GM12878 (cell line): ENCODE data around the gene SPIRE1. TPM values are rescaled to one million over a fixed set of nuclear protein-coding genes. Genes with fewer than 3 reads are reported as not detected.

Source experiments
- ATAC-seq: fragments of 200-7000 bp; cut with Tn5 transposase; 3 replicates; pipeline ENCODE4 v1.9.1; 2020; ENCODE audit warnings: mild to moderate bottlenecking, moderate library complexity
- BruUV-seq: library from RNA; stranded (reverse); fragments of 400-500 nt; replicated peaks from 2 replicates; lab custom pipeline; 2021; lab: Mats Ljungman, UMichigan
- CTCF ChIA-PET: fragments of 300-600 bp; sonication (Branson Sonifier 250); formaldehyde crosslinking; extraction: SDS; loops from one replicate; lab custom pipeline; 2021; ENCODE audit warnings: inconsistent platforms; lab: Yijun Ruan, JAX
- POLR2A ChIA-PET: fragments of 350-600 bp; formaldehyde crosslinking; extraction: SDS; loops from one replicate; lab custom pipeline; 2021; ENCODE audit warnings: inconsistent platforms; lab: Charles Lee
- RAD21 ChIA-PET: fragments of 300-600 bp; sonication (Branson Sonifier 250); formaldehyde crosslinking; loops from one replicate; lab custom pipeline; 2023; ENCODE audit warnings: antibody characterized with exemption; ENCODE audit not compliant: unreplicated experiment; lab: Charles Lee
- SMC1A ChIA-PET: fragments of 300-600 bp; sonication (Branson Sonifier 250); formaldehyde crosslinking; loops from one replicate; lab custom pipeline; 2023; ENCODE audit not compliant: unreplicated experiment, uncharacterized antibody; lab: Charles Lee
- DNase-seq: peaks from one replicate; pipeline ENCODE4 v3.0.0-alpha.2; 2011; ENCODE audit warnings: low read depth, low spot score
- FAIRE-seq: peaks from 3 replicates; lab custom pipeline; 2011; peaks lifted over from hg19 to GRCh38; lab: Jason Lieb, UNC
- H2AFZ ChIP-seq: 2 replicates; pipeline ENCODE4 v1.6.0; 2011; ENCODE audit warnings: low read depth, low read length, control low read depth; ENCODE audit not compliant: control insufficient read depth
- H3K27ac ChIP-seq: 2 replicates; pipeline ENCODE4 v1.5.1; 2011; ENCODE audit warnings: control low read depth; ENCODE audit not compliant: control insufficient read depth, insufficient read depth
- H3K27me3 ChIP-seq, 2 experiments: replicated peaks in 1 of 2; 2 replicates each; pipeline versions ENCODE4 v1.6.0 to v1.6.1; 2011; ENCODE audit warnings: low read length in 1 of 2; ENCODE audit not compliant: control insufficient read depth in 2 of 2, insufficient read depth in 2 of 2
- H3K36me3 ChIP-seq, 2 experiments: 2 replicates each; pipeline ENCODE4 v1.5.1; 2011; ENCODE audit warnings: low read length in 1 of 2; ENCODE audit not compliant: control insufficient read depth in 2 of 2, insufficient read depth in 2 of 2
- H3K4me1 ChIP-seq: 2 replicates; pipeline ENCODE4 v1.6.1; 2011; ENCODE audit warnings: mild to moderate bottlenecking, low read length, moderate library complexity, mixed read lengths; ENCODE audit not compliant: control insufficient read depth, insufficient read depth
- H3K4me2 ChIP-seq: 2 replicates; pipeline ENCODE4 v1.6.0; 2011; ENCODE audit warnings: control low read depth; ENCODE audit not compliant: control insufficient read depth, insufficient read depth
- H3K4me3 ChIP-seq: fragments of 200-600 bp; sonication (generic); 2 replicates; pipeline ENCODE4 v1.5.1; 2016
- H3K79me2 ChIP-seq: 2 replicates; pipeline ENCODE4 v1.6.0; 2011; ENCODE audit warnings: low read length; ENCODE audit not compliant: control insufficient read depth, insufficient read depth
- H3K9ac ChIP-seq: 2 replicates; pipeline ENCODE4 v1.8.0; 2011; ENCODE audit warnings: low read length, control low read depth, mixed read lengths; ENCODE audit not compliant: control insufficient read depth, insufficient read depth
- H3K9me3 ChIP-seq: replicated peaks from 3 replicates; pipeline ENCODE4 v1.5.1; 2011; ENCODE audit warnings: mild to moderate bottlenecking, low read length; ENCODE audit not compliant: control insufficient read depth, insufficient read depth
- H4K20me1 ChIP-seq: 2 replicates; pipeline ENCODE4 v1.6.0; 2011; ENCODE audit not compliant: control insufficient read depth, insufficient read depth
- ATF7 ChIP-seq: fragments of 450-650 bp; IDR thresholded peaks from 2 replicates; pipeline ENCODE4 v1.6.1; 2016; ENCODE audit warnings: low read depth, mild to moderate bottlenecking
- BMI1 ChIP-seq: fragments of 450-650 bp; IDR thresholded peaks from 2 replicates; pipeline ENCODE4 v1.6.1; 2016; ENCODE audit warnings: mild to moderate bottlenecking, moderate library complexity, borderline replicate concordance
- CBX5 ChIP-seq: sonication (generic); IDR thresholded peaks from 2 replicates; pipeline ENCODE4 v1.6.1; 2016; ENCODE audit warnings: low read depth, moderate library complexity, mild to moderate bottlenecking, inconsistent platforms
- E4F1 ChIP-seq: fragments of 450-650 bp; IDR thresholded peaks from 2 replicates; pipeline ENCODE4 v1.6.1; 2018; ENCODE audit warnings: borderline replicate concordance, mild to moderate bottlenecking; ENCODE audit not compliant: partially characterized antibody
- EGR1 ChIP-seq, 2 experiments: IDR thresholded peaks; 1 replicate in 1 of 2; 2 replicates in 1 of 2; pipeline ENCODE4 v1.6.1; 2011 to 2012; ENCODE audit warnings: low read depth in 2 of 2, low read length in 2 of 2, borderline replicate concordance in 1 of 2, mild to moderate bottlenecking in 1 of 2, moderate library complexity in 1 of 2
- EZH2 ChIP-seq: IDR thresholded peaks from 2 replicates; pipeline ENCODE4 v1.6.1; 2012; ENCODE audit warnings: low read depth, mild to moderate bottlenecking, control low read depth, inconsistent platforms, low read length, borderline replicate concordance; ENCODE audit not compliant: control insufficient read depth
- FOXM1 ChIP-seq: IDR thresholded peaks from 2 replicates; pipeline ENCODE4 v1.6.1; 2012; ENCODE audit warnings: low read depth, mild to moderate bottlenecking, inconsistent platforms, low read length, moderate library complexity
- JUNB ChIP-seq: IDR thresholded peaks from 2 replicates; pipeline ENCODE4 v1.6.1; 2016; ENCODE audit warnings: antibody characterized with exemption, mild to moderate bottlenecking
- LARP7 ChIP-seq: fragments of 450-650 bp; IDR thresholded peaks from 2 replicates; pipeline ENCODE4 v1.6.1; 2017; ENCODE audit warnings: mild to moderate bottlenecking
- MEF2B ChIP-seq: fragments of 450-650 bp; IDR thresholded peaks from 2 replicates; pipeline ENCODE4 v1.6.1; 2018; ENCODE audit warnings: mild to moderate bottlenecking, moderate library complexity; ENCODE audit not compliant: partially characterized antibody, poor library complexity, severe bottlenecking
- MTA2 ChIP-seq: fragments of 450-650 bp; IDR thresholded peaks from 2 replicates; pipeline ENCODE4 v1.6.1; 2016; ENCODE audit warnings: low read depth, mild to moderate bottlenecking, moderate library complexity
- MXI1 ChIP-seq: fragments of 150-350 bp; IDR thresholded peaks from 2 replicates; pipeline ENCODE4 v1.6.1; 2011; ENCODE audit warnings: low read depth, mild to moderate bottlenecking, inconsistent platforms, low read length, improper control_type of control experiment
- MYB ChIP-seq: fragments of 150-350 bp; IDR thresholded peaks from 2 replicates; pipeline ENCODE4 v1.6.1; 2014; ENCODE audit warnings: mild to moderate bottlenecking, low read depth, low read length, borderline replicate concordance
- NFXL1 ChIP-seq: fragments of 450-650 bp; IDR thresholded peaks from 2 replicates; pipeline ENCODE4 v1.6.1; 2017; ENCODE audit warnings: antibody characterized with exemption, mild to moderate bottlenecking, borderline replicate concordance
- NR2C1 ChIP-seq: fragments of 450-650 bp; IDR thresholded peaks from 2 replicates; pipeline ENCODE4 v1.6.1; 2017; ENCODE audit warnings: antibody characterized with exemption, mild to moderate bottlenecking, moderate library complexity
- RAD51 ChIP-seq: fragments of 450-650 bp; IDR thresholded peaks from 2 replicates; pipeline ENCODE4 v1.6.1; 2016; ENCODE audit warnings: moderate library complexity, mild to moderate bottlenecking, inconsistent platforms
- SP1 ChIP-seq: IDR thresholded peaks from one replicate; pipeline ENCODE4 v1.6.1; 2011; ENCODE audit warnings: low read depth, low read length
- SPI1 ChIP-seq: IDR thresholded peaks from 2 replicates; pipeline ENCODE4 v1.6.1; 2011; ENCODE audit warnings: low read depth, mild to moderate bottlenecking, low read length, moderate library complexity, borderline replicate concordance; ENCODE audit not compliant: insufficient read depth
- ZNF592 ChIP-seq: fragments of 450-650 bp; IDR thresholded peaks from 2 replicates; pipeline ENCODE4 v1.6.1; 2017; ENCODE audit warnings: mild to moderate bottlenecking, moderate library complexity
- WGBS: methylation state at CpG from one replicate; pipeline ENCODE4 v1.1.6; 2016; ENCODE audit warnings: low lambda C conversion rate; ENCODE audit not compliant: insufficient replicate concordance, insufficient coverage; ENCODE audit errors: missing lambda C conversion rate; 5-methylcytosine and 5-hydroxymethylcytosine counted together
- in situ Hi-C: fragments of 300-500 bp; cut with MboI; formaldehyde crosslinking; loops from 9 replicates; pipeline ENCODE4 v1.14.3; 2018; ENCODE audit warnings: mixed read lengths
- intact Hi-C: fragments of 100-400 bp; cut with micrococcal nuclease; formaldehyde crosslinking; loops from one replicate; pipeline ENCODE4 v1.14.2; 2022; ENCODE audit not compliant: unreplicated experiment
- polyA plus RNA-seq, 11 experiments: library from polyadenylated mRNA; depleted of rRNA in 4 of 11; unstranded in 6 of 11; stranded (reverse) in 5 of 11; fragments of >200 nt; fragmentation: Nextera tagmentation in 4 of 11; fragmentation: Illumina TruSeq in 1 of 11; extraction: Ambion mirVana in 4 of 11; extraction: Trizol in 1 of 11; gene quantifications; 1 replicate in 1 of 11; 2 replicates in 10 of 11; pipeline versions ENCODE4 v1.2.1 to v1.2.3, GENCODE V29; 2011 to 2016; ENCODE audit warnings: inconsistent platforms in 2 of 11, missing spikeins in 2 of 11, low read depth in 1 of 11
- total RNA-seq, 4 experiments: library from RNA; depleted of rRNA in 3 of 4; stranded (reverse); fragments of >200 nt in 3 of 4; fragmentation: Illumina TruSeq in 1 of 4; extraction: Trizol in 1 of 4; gene quantifications; 2 replicates each; pipeline versions ENCODE4 v1.2.1 to v1.2.3, GENCODE V29; 2013 to 2021

Gene SPIRE1
- total and polyA plus RNA-seq, 10 of the 15 experiments (the other 5 are each of a cell fraction or from before 2014, with no cell fraction given), result 0.18 to 9.2 (median 4.3) TPM

DNA sequence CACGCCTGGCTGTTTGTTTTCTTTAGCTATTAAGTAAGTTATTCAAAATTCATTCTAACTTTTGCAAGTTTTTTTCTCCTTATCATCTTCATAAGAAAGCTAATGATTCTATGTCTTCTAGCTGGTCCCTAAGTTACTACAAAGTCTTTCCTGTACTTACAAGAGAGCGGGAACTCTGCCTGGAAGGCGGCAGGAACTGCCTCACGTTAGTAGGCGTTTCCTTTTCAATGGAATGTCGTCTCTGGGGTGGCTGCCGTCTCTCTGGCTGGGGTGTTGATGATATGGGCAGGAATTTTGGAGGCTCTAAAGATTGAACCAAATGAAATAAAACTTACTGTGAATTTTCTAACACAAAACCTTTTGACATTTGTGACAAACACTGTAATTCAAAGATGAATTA is 194.7 kb downstream of the SPIRE1 start:
- FAIRE-seq (no peak), DNase-seq (no peak), ATAC-seq (no peak)
- TF ChIP-seq LARP7 (no peak), RAD51 (no peak), E4F1 (no peak), SPI1 (no peak), EGR1 (IDR thresholded peaks at IDR 0.05; ENCODE audit: borderline replicate concordance in 1 of 2, low read depth in 2 of 2, low read length in 2 of 2) (no peak), SP1 (no peak), NFXL1 (no peak), MEF2B (no peak), ATF7 (no peak), CBX5 (no peak), MTA2 (no peak), ZNF592 (no peak), MXI1 (no peak), NR2C1 (no peak), JUNB (no peak), EZH2 (no peak), MYB (no peak), FOXM1 (no peak), BMI1 (no peak)
- no TSS peak for BruUV-seq
- RAD21 ChIA-PET, result no interaction called here
- H3K27me3 ChIP-seq, result no peaks in the 10 kb centered on the region
- POLR2A ChIA-PET, result no interaction called here
- 82% methylated on average over 7 of the region's 7 CpGs for WGBS
- intact Hi-C loops (no loop called here), in situ Hi-C loops (no loop called here)
- CTCF ChIA-PET, result no interaction called here
- no peaks in the 10 kb centered on the region for H3K9me3 ChIP-seq
- H3K27ac ChIP-seq, result no peak overlapping the region
- no peak overlapping the region for H2AFZ ChIP-seq
- H3K4me2 ChIP-seq, result no peak overlapping the region
- SMC1A ChIA-PET, result no interaction called here
- H3K79me2 ChIP-seq, result no peaks in the 10 kb centered on the region
- H4K20me1 ChIP-seq, result no peaks in the 10 kb centered on the region
- H3K4me3 ChIP-seq, result no peak overlapping the region
- no peaks in the 10 kb centered on the region for H3K4me1 ChIP-seq
- no peak overlapping the region for H3K9ac ChIP-seq
- H3K36me3 ChIP-seq, result no peaks in the 10 kb centered on the region
